HG02623 (cell line): ENCODE results near the gene GALT.

ENCODE experiments used
- ATAC-seq: cut with Tn5 transposase; IDR thresholded peaks from one replicate; pipeline ENCODE4 v1.9.1; 2021; ENCODE audit warnings: moderate library complexity; ENCODE audit not compliant: unreplicated experiment

GALT gene

DNA sequence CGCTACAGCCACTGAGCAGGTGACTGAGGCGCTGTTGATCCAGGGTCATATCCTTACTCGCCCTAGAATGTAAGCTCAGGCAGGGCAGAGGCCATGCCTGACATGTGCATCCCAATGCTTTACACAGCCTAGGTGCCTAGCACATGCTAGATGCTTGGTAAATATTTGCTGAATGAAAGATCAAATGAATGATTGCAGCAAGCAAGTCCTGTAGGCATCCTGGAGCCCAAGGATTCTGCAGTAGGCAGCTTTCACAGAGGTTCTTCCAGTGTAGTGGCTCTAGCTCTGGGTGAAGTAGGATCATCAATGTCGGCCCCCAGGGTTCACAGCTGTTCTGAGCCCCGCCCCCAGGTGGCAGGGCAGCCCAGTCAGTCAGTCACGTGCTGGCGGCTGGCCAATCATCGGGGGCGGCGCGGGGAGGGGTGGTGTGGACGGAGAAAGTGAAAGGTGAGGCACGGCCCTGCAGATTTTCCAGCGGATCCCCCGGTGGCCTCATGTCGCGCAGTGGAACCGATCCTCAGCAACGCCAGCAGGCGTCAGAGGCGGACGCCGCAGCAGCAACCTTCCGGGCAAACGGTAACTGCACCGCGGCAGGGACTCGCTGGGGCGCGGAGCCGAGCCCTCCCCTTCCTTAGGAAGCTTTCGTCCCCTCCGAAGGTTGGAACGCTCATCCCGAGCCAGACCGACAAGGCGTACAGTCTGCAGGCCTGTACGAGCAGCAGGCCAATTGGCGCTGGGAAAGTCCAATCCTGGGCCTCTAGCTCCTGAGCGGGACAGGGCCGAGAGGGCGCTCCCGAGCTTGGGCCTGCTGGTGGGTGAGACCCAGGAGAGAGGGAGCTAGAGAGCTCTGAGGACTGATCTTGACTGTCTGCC lies at the start of gene GALT:
GALT (plus strand) TSS at position 465 of the 873 bp plus-strand sequence; CDS start at position 495, 30 bp downstream.
- ATAC-seq, result peak; percentile 79

DNA sequence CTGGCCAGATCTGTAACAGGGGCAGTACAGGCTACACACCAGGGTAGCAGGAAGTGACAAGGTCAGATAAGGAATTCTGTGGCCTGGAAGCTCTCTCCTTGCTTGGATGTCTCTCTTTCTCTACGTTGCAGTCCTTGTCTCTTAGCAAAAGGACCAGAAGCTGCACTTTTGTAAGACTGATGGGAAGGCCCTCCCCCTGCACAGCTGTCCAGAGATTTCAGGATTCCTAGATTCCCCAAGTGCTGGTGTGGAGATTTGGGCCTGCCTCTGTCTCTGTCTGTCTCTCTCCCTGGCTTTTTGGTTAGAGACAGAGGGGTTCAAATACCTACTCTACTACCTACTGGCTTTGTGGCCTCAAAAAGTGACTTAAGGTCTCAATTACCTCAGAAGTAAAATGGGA lies 46.9 kb upstream of the GALT start:
- no peak for ATAC-seq

DNA sequence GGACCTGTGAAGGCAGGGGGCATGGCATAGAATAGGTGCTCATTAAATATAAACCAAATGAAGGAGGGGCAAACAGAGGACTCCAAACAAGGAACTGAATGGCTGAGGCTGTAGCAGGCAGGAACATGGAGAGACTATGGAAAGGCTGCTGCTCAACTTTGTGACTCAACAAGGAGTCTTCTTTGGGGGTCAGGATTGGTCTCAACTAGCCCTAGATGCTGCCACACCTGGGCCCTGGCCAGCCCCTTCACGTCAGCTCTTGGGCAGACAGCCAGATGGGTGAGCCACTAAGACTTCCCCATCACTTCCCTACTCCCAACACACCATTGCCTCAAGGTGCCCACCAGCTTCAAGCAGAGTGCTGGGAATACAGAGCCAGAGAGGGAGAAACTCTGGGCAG lies 45.6 kb upstream of the GALT start:
- ATAC-seq, result no peak

DNA sequence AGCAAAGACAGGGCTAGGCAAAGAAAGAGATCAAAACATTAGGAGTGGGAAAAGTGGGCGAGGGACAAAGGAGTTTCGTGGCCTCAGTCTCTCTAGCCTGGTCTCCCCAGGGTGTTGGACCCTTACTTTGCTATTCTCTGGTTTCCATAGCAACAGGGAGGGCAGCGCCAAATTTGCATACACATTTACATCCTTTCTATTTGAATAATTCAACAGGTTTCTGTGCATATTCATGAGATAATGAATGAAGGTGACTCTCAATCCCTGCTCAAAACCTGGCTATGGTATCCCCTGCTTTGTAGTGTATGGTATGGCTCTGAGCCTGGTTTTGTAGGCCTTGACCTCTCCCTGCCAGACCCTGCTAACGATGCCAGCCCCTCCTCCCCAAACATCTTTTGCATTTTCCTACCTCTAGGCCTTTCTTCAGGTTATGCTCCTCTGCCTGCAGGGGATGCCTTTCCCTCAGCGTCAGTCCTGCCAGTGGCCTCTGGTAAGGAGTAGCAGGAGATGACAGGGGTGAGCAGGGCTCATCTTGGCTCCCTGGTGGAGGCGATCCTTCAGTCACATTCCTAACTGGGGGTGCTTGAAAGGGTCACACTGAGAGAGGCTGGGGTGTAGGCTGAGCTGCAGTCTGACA lies 44.4 kb upstream of the GALT start:
- no peak for ATAC-seq

DNA sequence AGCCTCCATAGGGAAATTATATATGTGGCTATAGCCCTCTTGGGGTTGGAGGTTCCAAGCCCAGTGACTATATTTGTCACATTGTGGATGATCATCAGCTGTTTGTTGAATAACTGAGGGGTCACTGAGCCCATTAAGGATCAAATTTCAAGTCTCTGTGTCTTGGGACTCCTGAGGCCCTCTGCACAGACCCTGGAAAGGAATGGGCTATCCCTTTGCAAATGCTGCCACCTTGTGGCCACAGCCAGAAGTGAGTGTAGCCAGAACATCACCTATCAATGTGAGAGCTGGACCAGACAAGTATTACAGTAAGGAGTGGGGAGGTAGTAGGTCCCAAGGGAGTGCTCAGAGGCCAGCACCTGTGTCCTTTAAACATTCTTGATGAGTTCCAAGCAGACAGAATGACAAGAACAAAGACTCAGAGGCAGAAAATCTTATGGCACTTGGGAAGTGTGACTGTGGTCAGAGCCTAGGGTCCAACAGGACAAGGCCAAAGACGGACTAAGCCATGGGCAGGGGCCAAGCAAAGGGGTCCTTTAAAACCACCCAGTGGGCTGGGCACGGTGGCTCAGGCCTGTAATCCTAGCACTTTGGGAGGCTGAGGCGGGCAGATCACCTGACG lies 42.8 kb upstream of the GALT start:
- no peak for ATAC-seq

DNA sequence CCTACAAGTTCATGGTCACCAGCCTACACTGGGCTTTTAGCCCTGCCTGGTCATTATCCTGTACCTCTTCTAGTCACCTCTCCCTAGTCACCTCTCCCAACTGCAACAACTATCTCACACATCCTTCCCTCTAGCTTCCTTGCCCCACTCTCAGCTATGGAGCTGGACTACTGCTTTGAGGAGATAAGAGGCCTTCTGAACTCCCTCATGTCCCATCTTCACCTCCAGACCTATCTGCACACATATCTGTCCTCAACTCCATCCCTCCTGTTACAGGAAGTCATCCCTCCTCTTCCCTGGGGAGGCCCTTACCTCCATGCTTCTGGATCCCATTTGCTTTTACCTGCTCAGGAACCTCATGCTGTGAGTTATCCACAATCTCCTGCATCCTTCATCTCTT lies 40.3 kb upstream of the GALT start:
- no peak for ATAC-seq

DNA sequence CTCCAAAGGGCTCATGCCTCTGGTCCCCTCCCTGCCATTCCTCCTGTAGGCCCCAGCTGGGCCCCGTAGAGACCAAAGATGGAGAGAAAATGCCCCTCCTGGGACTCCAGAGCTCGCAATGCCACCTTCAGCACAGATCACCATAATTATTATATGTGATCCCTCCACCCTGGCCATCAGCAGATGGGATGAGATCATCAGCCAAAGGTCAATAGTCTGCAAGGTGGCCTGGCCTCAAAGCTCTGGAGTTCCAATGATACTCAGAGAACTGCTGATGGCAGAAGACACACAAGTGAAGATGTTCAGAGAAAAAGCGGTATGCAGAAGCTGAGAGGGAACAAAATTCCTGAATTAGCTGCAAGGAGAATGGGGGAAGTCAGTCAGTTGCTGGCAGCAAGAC lies 39.6 kb upstream of the GALT start:
- ATAC-seq, result no peak

DNA sequence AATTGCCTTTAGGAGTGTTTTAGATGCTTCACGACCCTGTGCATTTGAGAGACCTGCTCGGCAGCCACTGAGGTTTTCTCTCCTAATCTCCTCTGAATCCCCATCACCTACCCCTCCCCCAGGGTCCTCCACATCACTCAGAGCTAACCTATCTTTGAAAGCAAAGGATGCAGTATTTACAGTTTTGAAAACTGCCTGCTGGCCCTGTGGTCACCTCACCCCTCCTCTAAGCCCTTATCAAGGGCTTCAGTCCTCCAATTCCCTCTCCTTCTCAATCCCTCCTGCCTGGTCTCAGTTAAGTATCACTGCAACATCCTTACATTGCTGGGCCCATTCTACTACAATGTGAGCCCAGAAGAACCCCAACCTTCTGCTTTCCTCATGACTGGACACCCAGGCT lies 39.1 kb upstream of the GALT start:
- ATAC-seq, result no peak

DNA sequence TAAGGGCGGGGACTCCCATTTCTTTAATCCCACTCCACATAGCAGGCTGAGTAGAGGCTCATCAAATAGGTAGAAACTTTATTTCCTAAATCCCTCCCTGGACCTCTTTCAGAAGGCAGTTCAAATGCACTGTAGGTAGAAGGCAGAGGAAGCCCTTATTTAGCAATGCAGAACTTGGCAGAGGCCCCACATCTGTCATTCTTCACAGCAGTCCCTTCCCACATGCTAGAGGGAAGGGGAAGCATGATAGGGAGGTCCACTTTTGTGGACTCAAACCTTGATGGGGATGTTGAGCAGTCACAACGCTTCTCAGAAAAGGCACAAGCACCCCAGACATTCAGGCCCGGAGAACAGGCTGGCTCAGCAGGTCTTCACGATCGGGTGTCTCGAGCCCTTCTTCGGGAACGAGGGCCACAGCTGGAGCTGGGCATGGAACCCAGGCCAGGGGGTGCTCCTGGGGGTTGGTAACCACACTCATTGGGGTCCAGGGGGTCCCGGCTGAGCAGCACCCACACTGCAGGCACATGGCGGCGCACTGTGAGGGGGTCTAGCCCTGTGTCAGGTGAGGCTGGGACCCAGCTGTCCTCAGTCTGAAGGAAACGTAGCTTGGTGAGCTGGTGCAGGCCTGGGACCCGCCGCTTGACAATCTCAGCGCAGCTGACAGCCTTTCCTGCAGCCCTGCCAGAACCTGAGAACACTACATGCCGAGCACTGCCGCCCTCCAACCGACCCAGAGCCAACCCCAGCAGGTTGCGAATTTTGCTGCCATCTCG lies 35.9 kb upstream of the GALT start:
- no peak for ATAC-seq

DNA sequence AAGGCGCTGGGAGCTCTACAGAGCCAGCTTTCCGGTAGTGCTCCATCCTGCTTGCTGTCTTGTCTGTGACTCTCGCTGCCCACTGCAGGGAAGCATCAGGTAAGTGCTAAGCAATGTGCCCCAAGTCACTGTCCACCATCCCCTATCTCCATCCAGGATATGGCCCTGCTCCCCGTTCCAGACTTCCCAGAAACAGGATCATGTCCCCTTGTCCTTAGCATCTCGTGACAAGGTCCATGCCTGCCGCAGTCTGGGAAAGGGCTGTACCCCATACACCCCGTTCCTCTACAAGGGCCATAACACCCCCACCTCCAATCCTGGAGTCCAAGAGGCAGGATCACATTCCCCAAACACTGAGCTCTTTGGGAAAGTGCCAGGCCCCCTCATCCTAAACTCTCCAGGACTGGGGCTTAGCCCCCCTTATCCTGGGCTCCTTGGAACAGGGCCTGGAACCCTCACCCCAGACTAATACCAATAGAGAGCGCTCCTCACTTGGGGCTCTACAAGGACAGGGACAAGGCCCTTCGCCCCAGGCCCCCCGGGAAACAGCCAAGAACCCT lies 35.1 kb upstream of the GALT start:
- no peak for ATAC-seq

DNA sequence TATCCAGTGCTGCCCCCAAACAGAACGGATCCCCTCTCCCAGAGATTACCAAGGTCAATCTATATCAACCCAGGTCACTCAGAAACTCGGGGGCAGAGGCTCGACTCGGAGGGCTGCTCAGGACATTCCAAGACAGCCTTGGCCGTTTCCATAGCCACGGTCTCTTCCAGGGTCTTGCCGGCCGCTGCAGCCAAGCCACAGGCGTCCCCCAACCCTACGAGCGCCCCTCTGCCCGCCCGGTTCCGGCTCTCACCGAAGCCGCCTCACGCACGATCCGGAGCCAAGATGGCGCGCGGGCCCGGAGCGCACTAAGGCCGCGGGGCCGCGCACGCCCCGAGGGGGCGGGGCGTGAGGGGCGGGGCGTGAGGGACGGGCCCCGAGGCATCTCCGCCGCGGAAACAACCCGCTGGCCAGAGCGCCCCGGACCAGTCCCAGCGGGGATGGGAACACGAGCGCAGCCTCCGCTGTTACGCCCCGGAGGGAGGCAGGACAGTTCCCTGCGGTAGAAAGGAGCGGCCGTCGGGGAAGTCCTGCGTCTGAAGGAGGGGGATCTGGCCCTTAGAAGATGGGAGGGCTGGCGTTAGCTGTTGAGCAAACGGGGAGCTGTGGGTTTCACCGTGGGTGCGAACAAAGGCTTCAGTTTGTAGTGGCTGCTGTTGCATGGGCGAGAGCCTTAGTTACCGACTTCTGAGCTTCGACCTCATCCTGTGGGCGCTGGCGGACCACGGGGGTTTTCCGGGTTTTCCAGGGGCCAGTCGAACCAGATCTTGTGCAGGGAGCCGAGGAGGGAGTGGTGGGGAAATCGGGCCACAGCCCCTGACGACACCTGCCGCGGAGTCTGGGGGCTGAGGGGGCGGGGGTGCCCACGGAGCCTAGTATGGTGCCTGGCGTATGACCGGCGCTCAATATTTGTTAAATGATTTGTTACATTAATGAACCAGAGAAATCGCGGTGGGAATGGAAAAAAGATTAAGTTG lies 34.4 kb upstream of the GALT start, which contains the start of gene RPP25L:
RPP25L (minus strand) TSS at position 287 of the 977 bp plus-strand sequence. CDS start 801 bp downstream, outside the sequence.
- ATAC-seq, result peak; percentile 80

DNA sequence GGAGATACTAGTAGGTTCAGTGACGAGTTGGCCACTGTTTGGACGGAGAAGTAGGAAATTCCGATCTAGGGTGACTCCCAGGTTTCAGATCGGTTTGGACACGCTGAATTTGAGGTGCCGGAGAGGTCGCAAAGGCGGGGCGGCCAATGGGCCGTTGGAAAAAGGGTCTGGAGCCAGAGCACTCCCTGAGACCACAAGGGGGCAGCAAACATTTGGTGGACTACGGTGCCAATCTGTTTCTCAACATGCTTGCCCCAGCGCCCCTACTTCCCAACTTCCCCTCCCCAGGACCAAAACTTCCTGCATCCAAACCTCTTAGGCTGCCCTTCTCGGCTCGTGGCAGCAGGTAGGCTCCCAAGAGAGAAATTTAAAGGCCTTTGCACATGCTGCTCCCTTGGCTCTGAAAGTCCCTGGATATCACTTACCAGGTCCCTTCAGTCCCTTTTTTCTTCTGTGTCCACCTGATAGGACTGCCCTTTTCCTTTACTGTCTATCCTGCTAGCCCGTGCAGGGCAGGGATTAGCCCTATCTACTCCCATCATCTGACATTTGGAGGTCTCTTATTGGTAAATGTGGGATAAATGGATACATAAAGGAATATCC lies 33.6 kb upstream of the GALT start:
- ATAC-seq, result peak; percentile 38

DNA sequence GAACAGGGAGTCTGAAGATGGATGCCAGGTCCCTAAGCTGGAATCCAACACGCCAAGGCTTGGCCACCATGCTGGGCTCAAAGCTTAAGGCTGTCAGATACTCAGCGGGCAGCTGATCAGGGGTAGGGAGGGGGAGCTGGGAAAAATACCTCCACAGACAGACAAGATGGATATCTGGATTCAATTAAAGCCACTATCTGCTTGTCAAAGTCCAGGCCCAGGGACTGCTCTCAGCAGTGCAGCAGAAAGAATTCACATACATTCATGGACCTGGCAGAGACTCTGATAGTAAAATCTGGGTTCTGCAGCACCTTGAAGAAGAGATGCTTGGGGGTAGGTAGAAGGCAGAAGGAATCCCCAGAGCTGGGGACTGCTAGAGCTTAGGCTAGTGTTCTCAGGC lies 31.3 kb upstream of the GALT start:
- no peak for ATAC-seq

DNA sequence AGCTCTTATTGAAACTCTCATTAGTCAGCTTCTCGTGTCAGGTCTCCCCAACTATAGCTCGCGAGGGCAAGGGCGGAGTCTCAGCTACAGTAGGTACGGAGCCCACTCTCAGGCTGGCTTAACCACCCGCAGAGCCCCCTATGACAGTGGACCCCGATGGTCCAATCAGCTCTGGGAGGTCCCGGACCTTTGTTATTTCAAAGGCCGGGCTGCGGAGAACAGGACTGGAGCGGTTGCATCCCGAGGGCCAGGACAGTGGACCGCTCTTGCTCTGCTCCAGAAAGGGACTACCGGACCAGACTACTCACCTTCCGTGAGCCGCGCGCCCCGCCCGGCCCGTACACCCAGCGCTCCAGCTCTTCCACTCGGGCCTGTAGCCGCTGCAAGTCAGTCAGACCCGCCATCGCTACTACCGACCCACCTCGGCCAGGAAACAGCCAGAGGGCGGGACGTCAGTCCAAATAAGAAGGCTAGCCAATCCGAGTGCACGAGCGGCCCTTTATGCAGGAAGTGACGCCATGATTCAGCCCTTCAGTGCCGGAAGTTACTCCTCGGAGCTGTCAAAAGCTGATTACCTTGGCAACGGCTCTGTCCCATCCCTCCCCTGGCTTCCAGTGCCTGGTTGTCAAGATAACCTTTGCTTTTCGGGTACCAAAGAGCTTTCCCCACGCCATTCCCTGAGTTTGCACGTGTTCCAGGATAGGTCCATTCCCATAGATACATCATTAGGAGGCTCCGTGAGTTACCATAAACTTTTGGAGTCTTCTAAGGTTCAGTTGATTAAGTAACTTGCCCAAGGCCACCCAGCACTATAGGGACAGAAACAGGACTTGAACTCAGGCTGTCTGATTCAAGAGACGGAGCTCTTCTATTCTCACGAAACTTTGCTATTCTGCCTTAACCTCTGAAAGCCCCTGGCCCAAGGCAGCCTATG lies 26.1 kb upstream of the GALT start, which contains the start of gene DCTN3:
DCTN3 (minus strand) TSS at position 435 of the 934 bp plus-strand sequence; CDS start at position 404, 31 bp downstream.
- peak; percentile 99 for ATAC-seq

DNA sequence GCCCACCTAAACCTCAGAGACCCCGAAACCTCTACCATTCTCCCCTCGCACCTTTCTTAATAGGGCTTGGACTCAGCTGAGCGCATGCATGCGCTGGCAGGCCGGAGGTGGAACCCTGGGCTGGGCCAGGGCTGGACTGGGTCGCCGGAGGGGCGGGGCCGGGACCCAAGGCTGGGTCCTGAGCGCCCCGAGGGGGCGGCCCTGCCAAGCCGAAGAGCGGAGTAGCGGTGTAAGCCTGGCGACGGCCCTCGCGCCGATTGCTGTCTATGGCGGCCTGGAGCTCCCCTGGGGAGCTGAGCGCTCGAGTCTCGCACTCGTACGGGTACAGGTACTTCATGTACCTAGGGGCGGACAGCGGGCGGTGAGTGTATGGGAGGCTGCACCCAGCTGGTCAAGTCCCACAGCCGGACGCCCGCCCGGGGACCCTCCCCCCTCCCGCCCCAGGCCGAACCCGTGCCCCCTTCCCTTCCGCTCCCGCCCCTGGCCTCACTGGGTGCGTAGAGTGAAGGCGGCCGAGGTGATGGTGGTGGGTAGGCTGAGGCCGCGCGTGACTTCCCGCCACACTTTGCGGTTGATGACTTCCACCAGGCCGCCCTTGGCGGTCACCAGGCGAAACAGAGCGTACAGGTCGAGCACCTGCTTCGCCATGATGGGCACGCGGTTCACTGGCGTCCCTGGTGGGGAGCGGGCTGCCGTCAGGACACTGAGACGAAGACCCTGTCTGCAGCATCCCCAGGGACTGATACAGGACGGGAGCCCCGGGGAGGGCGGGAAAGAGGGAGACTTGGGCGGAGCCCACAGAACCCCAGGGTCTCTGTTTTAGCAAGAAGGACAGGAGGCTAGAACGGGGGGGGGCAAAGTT lies 22.9 kb upstream of the GALT start:
- no peak for ATAC-seq

DNA sequence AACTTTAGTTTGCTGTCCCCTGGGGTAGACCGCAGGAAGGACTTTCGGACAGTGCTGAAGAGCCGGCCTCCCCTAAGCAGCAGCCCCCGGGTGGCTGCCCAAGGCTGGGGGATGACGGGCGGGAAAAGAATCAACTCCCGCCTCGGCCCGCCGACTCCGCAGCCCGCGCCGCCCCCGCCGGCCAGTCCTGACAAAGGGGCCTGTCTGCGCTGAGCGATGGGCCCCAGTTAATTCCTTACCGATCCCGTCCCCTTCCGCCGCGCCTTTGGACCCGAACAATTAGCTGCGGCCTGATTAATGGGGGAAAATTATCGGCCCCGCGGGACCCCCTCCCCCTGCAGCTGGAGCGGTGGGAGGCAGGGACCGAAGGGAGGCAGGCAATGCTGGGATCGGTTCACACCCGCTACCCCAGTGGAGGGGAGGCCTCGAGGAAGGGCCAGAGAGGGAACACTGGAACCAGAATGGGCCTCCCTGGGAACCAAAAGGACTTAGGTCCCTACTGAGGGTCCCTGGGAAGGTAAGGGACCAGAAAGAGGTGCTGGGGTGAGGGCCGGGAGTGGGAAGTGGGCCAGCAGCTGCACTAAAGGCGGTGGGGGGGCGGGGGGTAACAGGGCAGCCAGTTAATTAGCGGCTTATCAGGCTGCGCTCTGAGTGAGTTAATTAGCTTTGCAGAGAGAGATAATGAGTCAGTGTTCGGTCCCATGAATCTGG lies 21.8 kb upstream of the GALT start:
- ATAC-seq, result no peak

DNA sequence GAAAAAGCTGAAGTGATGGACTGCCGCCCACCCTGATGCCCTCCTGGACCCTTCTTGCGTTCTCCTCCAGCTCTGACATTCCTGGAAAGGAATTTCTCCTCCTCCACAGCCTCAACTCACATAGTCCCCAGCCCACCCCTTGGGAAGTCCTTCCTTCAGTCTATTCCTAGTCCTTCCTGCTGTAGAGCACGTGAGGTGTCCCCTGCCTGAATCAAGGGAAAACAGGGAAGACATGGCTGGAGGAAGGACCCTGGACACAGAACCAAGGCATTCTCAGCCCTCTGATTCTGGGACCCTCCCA lies 21.3 kb upstream of the GALT start:
- ATAC-seq, result no peak
